HEK293 (cell line): ENCODE measurements around the gene ZNF227.

Source experiments
- CTCF ChIA-PET: fragments of 350-600 bp; formaldehyde crosslinking; extraction: SDS; loops from one replicate; lab custom pipeline; 2021; ENCODE audit warnings: antibody characterized with exemption; lab: Yijun Ruan, JAX
- POLR2A ChIA-PET: fragments of 300-600 bp; formaldehyde crosslinking; extraction: SDS; loops from one replicate; lab custom pipeline; 2020; ENCODE audit warnings: antibody characterized with exemption, inconsistent platforms; lab: Yijun Ruan, JAX
- H3K27ac ChIP-seq: fragments of 200-500 bp; sonication (Bioruptor generic); 2 replicates; pipeline ENCODE4 v1.5.1; 2014; ENCODE audit warnings: low read depth, low read length, control low read depth, inconsistent platforms; ENCODE audit errors: extremely low read depth
- H3K36me3 ChIP-seq, 2 experiments: fragments of 200-500 bp in 1 of 2; sonication (Bioruptor generic) in 1 of 2; 1 replicate in 1 of 2; 2 replicates in 1 of 2; pipeline ENCODE4 v1.5.1; 2014 to 2017; ENCODE audit warnings: inconsistent platforms in 2 of 2, low read length in 2 of 2; ENCODE audit not compliant: control insufficient read depth in 2 of 2, insufficient read depth in 1 of 2
- H3K4me1 ChIP-seq: fragments of 200-500 bp; sonication (Bioruptor generic); 2 replicates; pipeline ENCODE4 v1.5.1; 2014; ENCODE audit warnings: mild to moderate bottlenecking, low read length, inconsistent platforms; ENCODE audit not compliant: control insufficient read depth, insufficient read depth
- H3K4me3 ChIP-seq: 2 replicates; pipeline ENCODE4 v1.5.1; 2011; ENCODE audit warnings: low read depth, mild to moderate bottlenecking, control low read depth, low read length, moderate library complexity
- H3K9me3 ChIP-seq: fragments of 200-500 bp; sonication (Bioruptor generic); 2 replicates; pipeline ENCODE4 v1.5.1; 2014; ENCODE audit warnings: low read depth, low read length, inconsistent platforms; ENCODE audit not compliant: control insufficient read depth, insufficient read depth
- CTCF ChIP-seq: fragments of 450-650 bp; formaldehyde crosslinking; IDR thresholded peaks from 2 replicates; pipeline ENCODE4 v1.5.1; 2016; ENCODE audit warnings: missing biosample characterization, missing genetic modification characterization
- GLI2 ChIP-seq: fragments of 450-650 bp; formaldehyde crosslinking; IDR thresholded peaks from 2 replicates; pipeline ENCODE4; 2017; ENCODE audit warnings: missing biosample characterization, missing genetic modification characterization, low read depth, borderline replicate concordance
- GLIS1 ChIP-seq: fragments of 450-650 bp; formaldehyde crosslinking; IDR thresholded peaks from 2 replicates; pipeline ENCODE4 v1.5.1; 2016; ENCODE audit warnings: missing biosample characterization, missing genetic modification characterization
- GLIS2 ChIP-seq: fragments of 450-650 bp; formaldehyde crosslinking; IDR thresholded peaks from 2 replicates; pipeline ENCODE4 v1.5.1; 2016; ENCODE audit warnings: missing biosample characterization, missing genetic modification characterization
- IKZF3 ChIP-seq: fragments of 450-650 bp; IDR thresholded peaks from 2 replicates; pipeline ENCODE4 v1.5.0; 2018; ENCODE audit warnings: missing biosample characterization, mild to moderate bottlenecking, missing genetic modification characterization, moderate library complexity
- KLF17 ChIP-seq: fragments of 450-650 bp; formaldehyde crosslinking; IDR thresholded peaks from 2 replicates; pipeline ENCODE4 v1.5.1; 2016; ENCODE audit warnings: missing biosample characterization, missing genetic modification characterization
- MYNN ChIP-seq: fragments of 450-650 bp; formaldehyde crosslinking; IDR thresholded peaks from 2 replicates; pipeline ENCODE4 v1.5.1; 2016; ENCODE audit warnings: missing biosample characterization, missing genetic modification characterization, borderline replicate concordance
- PATZ1 ChIP-seq: fragments of 450-650 bp; formaldehyde crosslinking; IDR thresholded peaks from 2 replicates; pipeline ENCODE4 v1.5.1; 2016; ENCODE audit warnings: missing biosample characterization, missing genetic modification characterization
- PBX3 ChIP-seq: sonication (generic); formaldehyde crosslinking; IDR thresholded peaks from 2 replicates; pipeline ENCODE4 v1.8.1; 2022; ENCODE audit warnings: mild to moderate bottlenecking, moderate library complexity, missing genetic modification reagents
- RBAK ChIP-seq: fragments of 450-650 bp; formaldehyde crosslinking; IDR thresholded peaks from 2 replicates; pipeline ENCODE4 v1.5.1; 2016; ENCODE audit warnings: missing biosample characterization, missing genetic modification characterization
- ZBTB21 ChIP-seq: fragments of 450-650 bp; formaldehyde crosslinking; IDR thresholded peaks from 2 replicates; pipeline ENCODE4 v1.5.1; 2017; ENCODE audit warnings: missing biosample characterization, missing genetic modification characterization
- ZBTB8A ChIP-seq: fragments of 450-650 bp; formaldehyde crosslinking; IDR thresholded peaks from 2 replicates; pipeline ENCODE4 v1.5.1; 2016; ENCODE audit warnings: missing biosample characterization, missing genetic modification characterization
- ZFHX2 ChIP-seq: fragments of 450-650 bp; formaldehyde crosslinking; conservative IDR thresholded peaks from 2 replicates; pipeline ENCODE4 v1.5.1; 2016; ENCODE audit warnings: missing biosample characterization, missing genetic modification characterization
- ZNF133 ChIP-seq: fragments of 450-650 bp; formaldehyde crosslinking; IDR thresholded peaks from 2 replicates; pipeline ENCODE4 v1.5.1; 2016; ENCODE audit warnings: missing biosample characterization, missing genetic modification characterization
- ZNF23 ChIP-seq: fragments of 450-650 bp; formaldehyde crosslinking; IDR thresholded peaks from 2 replicates; pipeline ENCODE4 v1.5.1; 2016; ENCODE audit warnings: missing biosample characterization, missing genetic modification characterization, borderline replicate concordance
- ZNF274 ChIP-seq, 2 experiments: fragments of 200-500 bp in 1 of 2; fragments of 450-650 bp in 1 of 2; sonication (Bioruptor generic) in 1 of 2; formaldehyde crosslinking in 1 of 2; IDR thresholded peaks; 2 replicates each; pipeline versions ENCODE4 v1.5.1 to v1.6.1; 2014 to 2016; ENCODE audit warnings: borderline replicate concordance in 1 of 2, inconsistent platforms in 1 of 2, low read length in 1 of 2, missing biosample characterization in 1 of 2, missing genetic modification characterization in 1 of 2
- ZNF449 ChIP-seq: fragments of 450-650 bp; formaldehyde crosslinking; IDR thresholded peaks from 2 replicates; pipeline ENCODE4 v1.5.1; 2017; ENCODE audit warnings: missing biosample characterization, mild to moderate bottlenecking, missing genetic modification characterization, moderate library complexity
- ZNF555 ChIP-seq: fragments of 450-650 bp; formaldehyde crosslinking; conservative IDR thresholded peaks from 2 replicates; pipeline ENCODE4 v1.5.1; 2017; ENCODE audit warnings: missing biosample characterization, mild to moderate bottlenecking, missing genetic modification characterization, inconsistent platforms
- ZNF585B ChIP-seq: fragments of 450-650 bp; formaldehyde crosslinking; IDR thresholded peaks from 2 replicates; pipeline ENCODE4 v1.5.1; 2016; ENCODE audit warnings: missing biosample characterization, missing genetic modification characterization
- ZNF600 ChIP-seq: fragments of 450-650 bp; formaldehyde crosslinking; IDR thresholded peaks from 2 replicates; pipeline ENCODE4 v1.5.1; 2016; ENCODE audit warnings: missing biosample characterization, missing genetic modification characterization
- ZNF670 ChIP-seq: fragments of 450-650 bp; formaldehyde crosslinking; IDR thresholded peaks from 2 replicates; pipeline ENCODE4 v1.5.1; 2016; ENCODE audit warnings: missing biosample characterization, missing genetic modification characterization, low read depth
- ZNF677 ChIP-seq: fragments of 450-650 bp; IDR thresholded peaks from 2 replicates; pipeline ENCODE4 v1.5.0; 2018; ENCODE audit warnings: missing biosample characterization, mild to moderate bottlenecking, missing genetic modification characterization, moderate library complexity
- ZNF747 ChIP-seq: fragments of 450-650 bp; formaldehyde crosslinking; IDR thresholded peaks from 2 replicates; pipeline ENCODE4 v1.5.1; 2016; ENCODE audit warnings: missing biosample characterization, missing genetic modification characterization
- ZNF830 ChIP-seq: fragments of 450-650 bp; IDR thresholded peaks from 2 replicates; pipeline ENCODE4 v1.5.0; 2018; ENCODE audit warnings: missing biosample characterization, missing genetic modification characterization, low read depth, mild to moderate bottlenecking, moderate library complexity
- TF ChIP-seq, protein P1 (sequence below): fragments of 450-650 bp; formaldehyde crosslinking; IDR thresholded peaks from 2 replicates; pipeline ENCODE4 v1.5.1; 2017; ENCODE audit warnings: missing biosample characterization, missing genetic modification characterization

The ZNF227 gene

GRCh38 chr19:44260695-44261446 lies 48.5 kb downstream of the ZNF227 start (continued):
- TF ChIP-seq KLF17 (tag by site-specific recombination) (0 out of 2 replicates have a peak, but pooled peaks have one; percentile 27), RBAK (tag by site-specific recombination) (peak; percentile 12; the same call in 1 of the 2 replicates), GLIS2 (peak; percentile 38), ZNF670 (tag by site-specific recombination) (no peak), ZNF747 (no peak), ZNF23 (tag by site-specific recombination) (no peak), IKZF3 (peak; percentile 36; the same call in 1 of the 2 replicates), ZNF585B (tag by site-specific recombination) (0 out of 2 replicates have a peak, but pooled peaks have one; percentile 2), ZBTB21 (peak; percentile 57), PATZ1 (peak; percentile 14), GLIS1 (peak; percentile 71), GLI2 (tag by site-specific recombination) (no peak), ZNF274 (IDR thresholded peaks at IDR 0.05; ENCODE audit: low read length) (no peak), ZNF274 (tag by site-specific recombination; IDR thresholded peaks at IDR 0.05; ENCODE audit: borderline replicate concordance) (0 out of 2 replicates have a peak, but pooled peaks have one; percentile 55), ZFHX2 (tag by site-specific recombination) (peak; percentile 61)

DNA sequence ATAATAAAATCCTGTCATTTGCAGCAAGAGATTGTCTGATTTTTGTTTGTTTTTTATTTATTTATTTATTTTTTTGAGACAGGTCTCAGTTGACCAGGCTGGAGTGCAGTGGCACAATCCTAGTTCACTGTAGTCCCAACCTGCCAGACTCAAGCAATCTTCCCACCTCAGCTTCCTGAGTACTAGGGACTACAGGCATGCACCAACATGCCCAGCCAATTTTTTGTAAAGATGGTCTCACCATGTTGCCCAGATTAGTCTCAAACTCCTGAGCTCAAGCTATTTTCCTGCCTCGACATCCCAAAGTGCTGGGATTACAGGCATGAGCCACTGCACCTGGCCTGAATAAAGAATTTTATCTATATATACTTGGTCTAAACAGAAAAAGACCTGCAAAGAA lies 65.0 kb downstream of the ZNF227 start:
- Histone ChIP-seq H3K36me3 (peaks cover 16 to 31% of the 10 kb centered on the region in 2 experiments), H3K9me3 (peaks cover 15% of the 10 kb centered on the region), H3K4me3 (no peak overlapping the region), H3K4me1 (no peaks in the 10 kb centered on the region), H3K27ac (no peak overlapping the region)
- CTCF ChIA-PET = interaction anchor here (0.5 to 1.3 kb wide), 2 partner anchors 11 to 464 kb away, joined by 3 to 4 read pairs; no protein-coding TSS in a partner anchor
- POLR2A ChIA-PET = no interaction called here
- no peak for TF ChIP-seq ZNF133 (tag by site-specific recombination)
- no peak for TF ChIP-seq ZNF600 (tag by site-specific recombination)
- TF ChIP-seq ZBTB8A = no peak
- no peak for TF ChIP-seq KLF17 (tag by site-specific recombination)
- TF ChIP-seq ZNF449 (tag by site-specific recombination) = no peak
- TF ChIP-seq MYNN = no peak
- TF ChIP-seq ZNF830 (tag by site-specific recombination) = no peak
- TF ChIP-seq ZNF555 (tag by site-specific recombination) = no peak
- TF ChIP-seq, protein P1, sequence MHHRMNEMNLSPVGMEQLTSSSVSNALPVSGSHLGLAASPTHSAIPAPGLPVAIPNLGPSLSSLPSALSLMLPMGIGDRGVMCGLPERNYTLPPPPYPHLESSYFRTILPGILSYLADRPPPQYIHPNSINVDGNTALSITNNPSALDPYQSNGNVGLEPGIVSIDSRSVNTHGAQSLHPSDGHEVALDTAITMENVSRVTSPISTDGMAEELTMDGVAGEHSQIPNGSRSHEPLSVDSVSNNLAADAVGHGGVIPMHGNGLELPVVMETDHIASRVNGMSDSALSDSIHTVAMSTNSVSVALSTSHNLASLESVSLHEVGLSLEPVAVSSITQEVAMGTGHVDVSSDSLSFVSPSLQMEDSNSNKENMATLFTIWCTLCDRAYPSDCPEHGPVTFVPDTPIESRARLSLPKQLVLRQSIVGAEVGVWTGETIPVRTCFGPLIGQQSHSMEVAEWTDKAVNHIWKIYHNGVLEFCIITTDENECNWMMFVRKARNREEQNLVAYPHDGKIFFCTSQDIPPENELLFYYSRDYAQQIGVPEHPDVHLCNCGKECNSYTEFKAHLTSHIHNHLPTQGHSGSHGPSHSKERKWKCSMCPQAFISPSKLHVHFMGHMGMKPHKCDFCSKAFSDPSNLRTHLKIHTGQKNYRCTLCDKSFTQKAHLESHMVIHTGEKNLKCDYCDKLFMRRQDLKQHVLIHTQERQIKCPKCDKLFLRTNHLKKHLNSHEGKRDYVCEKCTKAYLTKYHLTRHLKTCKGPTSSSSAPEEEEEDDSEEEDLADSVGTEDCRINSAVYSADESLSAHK (tag by site-specific recombination) = no peak
- no peak for TF ChIP-seq CTCF (tag by site-specific recombination)
- no peak for TF ChIP-seq PBX3 (CRISPR knock-in tag)
- no peak for TF ChIP-seq ZNF677 (tag by site-specific recombination)
